ENCODE measurements around the gene JAZF1. TPM values are rescaled to one million over a fixed set of nuclear protein-coding genes. Genes with fewer than 3 reads are reported as not detected.
A peak's percentile ranks its signal among the peaks of the same experiment; 100 is the strongest.

Gene JAZF1
- total and polyA plus RNA-seq, 4 experiments from 2014 or later: 3.7 to 8.3 (median 4.7) TPM

GRCh38 chr7:28157076-28157745, 23.4 kb downstream of the JAZF1 start:
- intact Hi-C loops (cut with micrococcal nuclease): no loop called here
- Histone ChIP-seq H3K4me1 (ENCODE audit: insufficient read depth, low read length) (peaks cover 32% of the 10 kb centered on the region), H3K27ac (ENCODE audit: low read depth, low read length) (no peak overlapping the region), H3K36me3 (ENCODE audit: insufficient read depth, low read length) (no peaks in the 10 kb centered on the region), H3K9me3 (ENCODE audit: control insufficient read depth in 1 of 2, low read length in 2 of 2) (no peaks in the 10 kb centered on the region), H3K27me3 (ENCODE audit: insufficient read depth, low read length) (no peaks in the 10 kb centered on the region), H3K4me3 (ENCODE audit: low read length in 2 of 2) (no peak overlapping the region)
- peak overlapping the region in 1 of 7 donors; percentile 24 for H3K27ac Mint-ChIP-seq
- DNase-seq: no peak
- CTCF ChIA-PET (ENCODE audit: partially characterized antibody): no interaction called here
- peaks cover 2 to 15% of the 10 kb centered on the region in 2 donors for H3K36me3 Mint-ChIP-seq
- H3K4me3 Mint-ChIP-seq: no peak overlapping the region
- POLR2A ChIA-PET (ENCODE audit: partially characterized antibody): no interaction called here
- no peaks in the 10 kb centered on the region for H3K27me3 Mint-ChIP-seq
- no peaks in the 10 kb centered on the region for H3K9me3 Mint-ChIP-seq
- peaks cover 29 to 41% (median 38%) of the 10 kb centered on the region in 4 donors for H3K4me1 Mint-ChIP-seq

DNA sequence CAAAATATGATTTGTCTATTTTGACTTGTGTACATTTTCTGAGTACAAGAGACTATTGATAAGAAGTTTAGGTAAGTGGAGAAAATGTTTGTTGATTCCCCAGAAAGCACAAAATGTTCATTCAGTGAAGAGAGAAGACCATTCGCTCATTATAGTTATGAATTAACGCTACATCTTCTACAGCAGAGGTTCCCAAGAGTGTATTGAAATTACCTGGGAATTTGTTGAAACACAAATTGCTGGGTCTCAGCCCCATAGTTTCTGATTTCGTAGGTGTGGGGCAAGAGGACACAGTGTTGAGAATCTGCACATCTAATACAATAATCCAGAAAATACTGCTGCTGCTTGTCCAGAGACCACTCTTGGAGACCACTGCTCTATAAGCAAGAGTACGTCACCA, 24.2 kb downstream of the JAZF1 start:
- intact Hi-C loops (cut with micrococcal nuclease): no loop called here
- ChIA-PET POLR2A (ENCODE audit: partially characterized antibody) (no interaction called here), CTCF (ENCODE audit: partially characterized antibody) (no interaction called here)
- Histone ChIP-seq H3K4me1 (ENCODE audit: insufficient read depth, low read length) (peaks cover 36% of the 10 kb centered on the region), H3K27me3 (ENCODE audit: insufficient read depth, low read length) (no peaks in the 10 kb centered on the region), H3K36me3 (ENCODE audit: insufficient read depth, low read length) (no peaks in the 10 kb centered on the region), H3K27ac (ENCODE audit: low read depth, low read length) (no peak overlapping the region), H3K4me3 (ENCODE audit: low read length in 2 of 2) (no peak overlapping the region), H3K9me3 (ENCODE audit: control insufficient read depth in 1 of 2, low read length in 2 of 2) (no peaks in the 10 kb centered on the region)
- no peaks in the 10 kb centered on the region for H3K9me3 Mint-ChIP-seq
- no peaks in the 10 kb centered on the region for H3K27me3 Mint-ChIP-seq
- H3K4me3 Mint-ChIP-seq: no peak overlapping the region
- H3K27ac Mint-ChIP-seq: no peak overlapping the region
- no peak for DNase-seq
- H3K36me3 Mint-ChIP-seq: peaks cover 2 to 15% of the 10 kb centered on the region in 2 donors
- H3K4me1 Mint-ChIP-seq: peaks cover 33 to 46% (median 43%) of the 10 kb centered on the region in 4 donors

DNA sequence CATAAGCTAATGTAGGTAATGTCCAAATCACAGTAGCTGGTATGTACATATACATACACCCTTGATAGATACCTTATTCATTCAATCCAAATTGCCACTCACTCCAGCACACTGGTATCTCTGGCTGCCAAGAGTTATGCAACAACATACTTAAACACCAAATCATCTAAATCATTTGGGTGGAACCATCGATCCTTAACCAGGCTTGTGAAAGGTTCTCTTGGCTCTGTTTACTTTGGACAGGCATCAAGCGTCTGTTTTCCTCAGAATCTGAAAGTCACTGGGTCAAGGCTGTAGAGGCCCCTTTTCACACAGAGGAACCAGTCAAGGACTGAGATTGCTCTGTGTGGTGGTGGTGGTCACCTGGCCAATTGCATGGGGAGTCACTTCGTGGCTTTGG, 24.6 kb downstream of the JAZF1 start:
- POLR2A ChIA-PET (ENCODE audit: partially characterized antibody): no interaction called here
- Mint-ChIP-seq H3K36me3 (peaks cover 2 to 15% of the 10 kb centered on the region in 2 donors), H3K27me3 (no peaks in the 10 kb centered on the region), H3K27ac (peak overlapping the region in 1 of 7 donors; percentile 48), H3K4me3 (no peak overlapping the region), H3K9me3 (no peaks in the 10 kb centered on the region), H3K4me1 (peaks cover 33 to 46% (median 43%) of the 10 kb centered on the region in 4 donors)
- peaks cover 36% of the 10 kb centered on the region for H3K4me1 ChIP-seq (ENCODE audit: insufficient read depth, low read length)
- H3K36me3 ChIP-seq (ENCODE audit: insufficient read depth, low read length): no peaks in the 10 kb centered on the region
- H3K9me3 ChIP-seq (ENCODE audit: control insufficient read depth in 1 of 2, low read length in 2 of 2): no peaks in the 10 kb centered on the region
- H3K27ac ChIP-seq (ENCODE audit: low read depth, low read length): no peak overlapping the region
- CTCF ChIA-PET (ENCODE audit: partially characterized antibody): no interaction called here
- H3K4me3 ChIP-seq (ENCODE audit: low read length in 2 of 2): no peak overlapping the region
- intact Hi-C loops (cut with micrococcal nuclease): no loop called here
- no peak for DNase-seq
- no peaks in the 10 kb centered on the region for H3K27me3 ChIP-seq (ENCODE audit: insufficient read depth, low read length)

- no peaks in the 10 kb centered on the region for H3K9me3 ChIP-seq (ENCODE audit: control insufficient read depth in 1 of 2, low read length in 2 of 2)
- no peak overlapping the region for H3K27ac ChIP-seq (ENCODE audit: low read depth, low read length)
- H3K36me3 Mint-ChIP-seq: peaks cover 2 to 12% of the 10 kb centered on the region in 2 donors
- POLR2A ChIA-PET (ENCODE audit: partially characterized antibody): no interaction called here
- no peak overlapping the region for H3K4me3 ChIP-seq (ENCODE audit: low read length in 2 of 2)
- peaks cover 36% of the 10 kb centered on the region for H3K4me1 ChIP-seq (ENCODE audit: insufficient read depth, low read length)
- H3K27me3 Mint-ChIP-seq: no peaks in the 10 kb centered on the region
- CTCF ChIA-PET (ENCODE audit: partially characterized antibody): interaction anchor here (1.2 kb wide), 1 partner anchor 30 kb away, joined by 3 read pairs; no protein-coding TSS in a partner anchor
- H3K27ac Mint-ChIP-seq: peak overlapping the region in 3 of 7 donors; percentile 14 to 49 (median 48)
- intact Hi-C loops (cut with micrococcal nuclease): no loop called here
- DNase-seq: no peak
- H3K4me1 Mint-ChIP-seq: peaks cover 33 to 46% (median 43%) of the 10 kb centered on the region in 4 donors
- H3K4me3 Mint-ChIP-seq: peak overlapping the region in 1 of 8 donors; percentile 27
- no peaks in the 10 kb centered on the region for H3K9me3 Mint-ChIP-seq
- no peaks in the 10 kb centered on the region for H3K36me3 ChIP-seq (ENCODE audit: insufficient read depth, low read length)
- H3K27me3 ChIP-seq (ENCODE audit: insufficient read depth, low read length): no peaks in the 10 kb centered on the region
Observed at GRCh38 chr7:28155019-28155660, 25.5 kb downstream of the JAZF1 start.

DNA sequence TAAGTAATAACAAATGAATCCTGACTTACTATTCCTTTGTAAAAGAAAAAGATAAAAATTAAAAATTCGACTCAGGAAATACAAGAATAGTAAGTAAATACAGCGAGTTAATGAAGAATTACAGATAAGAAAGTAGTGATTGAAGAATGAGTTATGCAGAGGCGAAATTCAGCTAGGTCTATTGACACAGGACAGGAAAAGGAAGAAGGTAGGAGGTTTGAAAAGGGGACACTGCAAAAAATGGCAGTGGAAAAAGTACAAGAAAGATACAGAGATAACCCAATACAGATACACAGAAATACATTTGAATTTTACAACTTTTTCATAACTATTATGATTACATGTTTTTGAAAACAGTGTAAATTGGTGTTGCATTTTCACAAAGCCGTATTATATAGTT, 28.0 kb downstream of the JAZF1 start:
- Mint-ChIP-seq H3K4me1 (peaks cover 35 to 46% (median 43%) of the 10 kb centered on the region in 4 donors), H3K4me3 (peak overlapping the region in 7 of 8 donors; percentile 23 to 75 (median 68)), H3K9me3 (no peaks in the 10 kb centered on the region), H3K36me3 (peaks cover 0 to 5% of the 10 kb centered on the region in 2 donors), H3K27ac (peak overlapping the region in 5 of 7 donors; percentile 31 to 65 (median 48)), H3K27me3 (no peaks in the 10 kb centered on the region)
- Histone ChIP-seq H3K4me3 (ENCODE audit: low read length in 2 of 2) (no peak overlapping the region), H3K27me3 (ENCODE audit: insufficient read depth, low read length) (no peaks in the 10 kb centered on the region), H3K27ac (ENCODE audit: low read depth, low read length) (no peak overlapping the region), H3K36me3 (ENCODE audit: insufficient read depth, low read length) (no peaks in the 10 kb centered on the region), H3K4me1 (ENCODE audit: insufficient read depth, low read length) (peaks cover 36% of the 10 kb centered on the region), H3K9me3 (ENCODE audit: control insufficient read depth in 1 of 2, low read length in 2 of 2) (no peaks in the 10 kb centered on the region)
- DNase-seq: no peak
- intact Hi-C loops (cut with micrococcal nuclease): no loop called here
- ChIA-PET POLR2A (ENCODE audit: partially characterized antibody) (no interaction called here), CTCF (ENCODE audit: partially characterized antibody) (no interaction called here)

- Mint-ChIP-seq H3K4me3 (peak overlapping the region; percentile 21 to 75 (median 68)), H3K9me3 (no peaks in the 10 kb centered on the region), H3K4me1 (peaks cover 35 to 46% (median 42%) of the 10 kb centered on the region in 4 donors), H3K27ac (peak overlapping the region in 6 of 7 donors; percentile 31 to 65 (median 47)), H3K27me3 (no peaks in the 10 kb centered on the region), H3K36me3 (peaks cover 0 to 5% of the 10 kb centered on the region in 2 donors)
- Histone ChIP-seq H3K4me1 (ENCODE audit: insufficient read depth, low read length) (peaks cover 36% of the 10 kb centered on the region), H3K27ac (ENCODE audit: low read depth, low read length) (no peak overlapping the region), H3K4me3 (ENCODE audit: low read length in 2 of 2) (no peak overlapping the region), H3K9me3 (ENCODE audit: control insufficient read depth in 1 of 2, low read length in 2 of 2) (no peaks in the 10 kb centered on the region), H3K36me3 (ENCODE audit: insufficient read depth, low read length) (no peaks in the 10 kb centered on the region), H3K27me3 (ENCODE audit: insufficient read depth, low read length) (no peaks in the 10 kb centered on the region)
- POLR2A ChIA-PET (ENCODE audit: partially characterized antibody): no interaction called here
- DNase-seq: peak in 4 of 5 donors; percentile 24 to 40 (median 32)
- CTCF ChIA-PET (ENCODE audit: partially characterized antibody): interaction anchor here (1.1 kb wide), 1 partner anchor 27 kb away, joined by 3 read pairs; no protein-coding TSS in a partner anchor
- intact Hi-C loops (cut with micrococcal nuclease): no loop called here
Observed at GRCh38 chr7:28151965-28152364, 28.6 kb downstream of the JAZF1 start.

- Histone ChIP-seq H3K4me1 (ENCODE audit: insufficient read depth, low read length) (peaks cover 24% of the 10 kb centered on the region), H3K36me3 (ENCODE audit: insufficient read depth, low read length) (no peaks in the 10 kb centered on the region), H3K27me3 (ENCODE audit: insufficient read depth, low read length) (no peaks in the 10 kb centered on the region), H3K27ac (ENCODE audit: low read depth, low read length) (no peak overlapping the region), H3K9me3 (ENCODE audit: control insufficient read depth in 1 of 2, low read length in 2 of 2) (no peaks in the 10 kb centered on the region), H3K4me3 (ENCODE audit: low read length in 2 of 2) (no peak overlapping the region)
- Mint-ChIP-seq H3K27me3 (no peaks in the 10 kb centered on the region), H3K9me3 (no peaks in the 10 kb centered on the region), H3K4me1 (peaks cover 22 to 28% (median 25%) of the 10 kb centered on the region in 4 donors), H3K4me3 (peak overlapping the region in 1 of 8 donors; percentile 51), H3K27ac (peak overlapping the region in 3 of 7 donors; percentile 38 to 78 (median 73)), H3K36me3 (peaks cover 0 to 20% of the 10 kb centered on the region in 2 donors)
- DNase-seq: no peak
- intact Hi-C loops (cut with micrococcal nuclease): no loop called here
- ChIA-PET CTCF (ENCODE audit: partially characterized antibody) (no interaction called here), POLR2A (ENCODE audit: partially characterized antibody) (no interaction called here)
Observed at GRCh38 chr7:28149291-28150101, 31.1 kb downstream of the JAZF1 start.

All from CD4-positive, alpha-beta memory T cell (primary cell).